Superior temporal gyrus (tissue), 1 donor: Measurements from ENCODE around the gene ADAT3.
A peak's percentile ranks its signal among the peaks of the same experiment; 100 is the strongest.

Experiments used
- DNase-seq: peaks from one replicate; pipeline ENCODE4 v3.0.0-alpha.2; 2016; ENCODE audit errors: extremely low spot score

Gene ADAT3

GRCh38 chr19:1938071-1938470 lies 32.9 kb downstream of the ADAT3 start:
- no peak for DNase-seq

GRCh38 chr19:1941146-1942077 lies 36.2 kb downstream of the ADAT3 start, which contains the start of gene CSNK1G2:
CSNK1G2 (plus strand) TSS chr19:1941172; CDS start chr19:1969773, 28,601 bp downstream.
- no peak for DNase-seq

GRCh38 chr19:1942078-1942933 lies 37.1 kb downstream of the ADAT3 start:
- DNase-seq, result peak; percentile 25

- no peak for DNase-seq
Measured at GRCh38 chr19:1942934-1943555, 37.8 kb downstream of the ADAT3 start.

GRCh38 chr19:1943661-1944087 lies 38.5 kb downstream of the ADAT3 start:
- DNase-seq, result no peak

GRCh38 chr19:1944088-1944915 lies 39.1 kb downstream of the ADAT3 start:
- no peak for DNase-seq

- no peak for DNase-seq
Measured at GRCh38 chr19:1944916-1945561, 39.8 kb downstream of the ADAT3 start.

GRCh38 chr19:1945899-1946298 lies 40.7 kb downstream of the ADAT3 start:
- no peak for DNase-seq

GRCh38 chr19:1947651-1948209 lies 42.5 kb downstream of the ADAT3 start:
- no peak for DNase-seq

GRCh38 chr19:1949304-1950101 lies 44.3 kb downstream of the ADAT3 start:
- DNase-seq, result no peak

- DNase-seq, result no peak
Measured at GRCh38 chr19:1950640-1951039, 45.4 kb downstream of the ADAT3 start.

- DNase-seq, result no peak
Measured at GRCh38 chr19:1952635-1953034, 47.4 kb downstream of the ADAT3 start.

- no peak for DNase-seq
Measured at GRCh38 chr19:1953037-1953436, 47.8 kb downstream of the ADAT3 start.

GRCh38 chr19:1953441-1954094 lies 48.4 kb downstream of the ADAT3 start:
- no peak for DNase-seq

- no peak for DNase-seq
Measured at GRCh38 chr19:1954532-1954933, 49.3 kb downstream of the ADAT3 start.

- DNase-seq, result no peak
Measured at GRCh38 chr19:1955171-1956121, 50.2 kb downstream of the ADAT3 start.

GRCh38 chr19:1956122-1956494 lies 50.9 kb downstream of the ADAT3 start:
- DNase-seq, result no peak
